Stimulated activated CD8-positive, alpha-beta memory T cell treated with anti-CD3 and anti-CD28 coated beads, Interleukin-15, amount 100 ng/mL, for 48 hours (primary cell): ENCODE results near the gene RECK.

Experiments used
- DNase-seq, 2 donors: peaks; one replicate each; pipeline ENCODE4 v3.0.0-alpha.2; 2020; ENCODE audit warnings: low read depth in 2 of 2

The RECK gene

GRCh38 chr9:36137392-36138004 is 100.8 kb downstream of the RECK start:
- no peak for DNase-seq

- DNase-seq: no peak
These were observed 101.8 kb downstream of the RECK start for GRCh38 chr9:36138496-36138895.

- DNase-seq: no peak
These were observed 102.2 kb downstream of the RECK start for GRCh38 chr9:36138901-36139300.

- no peak for DNase-seq
These were observed 103.7 kb downstream of the RECK start for GRCh38 chr9:36140086-36141084.

GRCh38 chr9:36141288-36141687 is 104.6 kb downstream of the RECK start:
- DNase-seq: no peak

GRCh38 chr9:36141761-36142160 is 105.0 kb downstream of the RECK start:
- no peak for DNase-seq

GRCh38 chr9:36142510-36143244 is 106.0 kb downstream of the RECK start:
- no peak for DNase-seq

GRCh38 chr9:36143245-36143641 is 106.5 kb downstream of the RECK start:
- no peak for DNase-seq

- DNase-seq: no peak
These were observed 107.9 kb downstream of the RECK start for GRCh38 chr9:36144309-36145232.

GRCh38 chr9:36145970-36146369 is 109.3 kb downstream of the RECK start:
- no peak for DNase-seq

- DNase-seq: no peak
These were observed 109.9 kb downstream of the RECK start for GRCh38 chr9:36146651-36147050.

- DNase-seq: no peak
These were observed 110.9 kb downstream of the RECK start for GRCh38 chr9:36147441-36148175.

GRCh38 chr9:36148311-36149051 is 111.8 kb downstream of the RECK start:
- DNase-seq: peak; percentile 74 to 79

GRCh38 chr9:36149197-36149596 is 112.5 kb downstream of the RECK start:
- no peak for DNase-seq

- DNase-seq: no peak
These were observed 114.0 kb downstream of the RECK start for GRCh38 chr9:36150574-36151315.

- peak; percentile 85 for DNase-seq
These were observed 114.8 kb downstream of the RECK start for GRCh38 chr9:36151316-36152210.

GRCh38 chr9:36152741-36153438 is 116.2 kb downstream of the RECK start:
- DNase-seq: no peak
